Spleen (tissue), 7 donors: ENCODE data around the gene NR1H3.

Experiments
- CTCF ChIP-seq, 11 experiments: fragments of 200-600 bp in 7 of 11; fragments of 450-650 bp in 4 of 11; sonication (generic) in 4 of 11; IDR thresholded peaks in 8 of 11; conservative IDR thresholded peaks in 3 of 11; 1 replicate in 7 of 11; 2 replicates in 4 of 11; pipeline versions ENCODE4 v1.4.0 to v1.8.0; 2016 to 2021; ENCODE audit warnings: antibody characterized with exemption in 11 of 11, inconsistent platforms in 4 of 11, mild to moderate bottlenecking in 1 of 11
- POLR2A ChIP-seq, 3 donors: fragments of 450-650 bp; IDR thresholded peaks; one replicate each; pipeline ENCODE4 v1.5.1; 2017; ENCODE audit warnings: antibody characterized with exemption in 3 of 3, mild to moderate bottlenecking in 1 of 3
- donor health status: DM: no; HTN: no; CAD: no; lungs with moderate emphysema.
- donor health status: DM: no; HTN: no; CAD: no.
- donor health status: DM: no; HTN: no; CAD: no.

GRCh38 chr11:47258317-47258902 lies 614 bp downstream of the NR1H3 start:
- TF ChIP-seq CTCF (IDR thresholded peaks at IDR 0.05 in 8 of 11, conservative IDR thresholded peaks at IDR 0.05 in 3 of 11) (no peak), POLR2A (IDR thresholded peaks at IDR 0.05) (no peak)
